GM10248 (cell line): Measurements from ENCODE around the gene CERT1.

Experiments used
- CTCF ChIA-PET: fragments of 300-600 bp; sonication (Branson Sonifier 250); formaldehyde crosslinking; extraction: SDS; loops from one replicate; lab custom pipeline; 2021; ENCODE audit warnings: antibody characterized with exemption; lab: Yijun Ruan, JAX
- POLR2A ChIA-PET: fragments of 350-650 bp; sonication (Branson Sonifier 250); formaldehyde crosslinking; extraction: SDS; loops from one replicate; lab custom pipeline; 2020; ENCODE audit warnings: antibody characterized with exemption; lab: Yijun Ruan, JAX
- DNase-seq: peaks from one replicate; pipeline ENCODE4 v3.0.0; 2012; ENCODE audit errors: extremely low spot score
- CTCF ChIP-seq: IDR thresholded peaks from 2 replicates; pipeline ENCODE4 v1.5.1; 2012; ENCODE audit warnings: mild to moderate bottlenecking, low read depth; ENCODE audit errors: extremely low read depth, missing control alignments, control extremely low read depth

The CERT1 gene

DNA sequence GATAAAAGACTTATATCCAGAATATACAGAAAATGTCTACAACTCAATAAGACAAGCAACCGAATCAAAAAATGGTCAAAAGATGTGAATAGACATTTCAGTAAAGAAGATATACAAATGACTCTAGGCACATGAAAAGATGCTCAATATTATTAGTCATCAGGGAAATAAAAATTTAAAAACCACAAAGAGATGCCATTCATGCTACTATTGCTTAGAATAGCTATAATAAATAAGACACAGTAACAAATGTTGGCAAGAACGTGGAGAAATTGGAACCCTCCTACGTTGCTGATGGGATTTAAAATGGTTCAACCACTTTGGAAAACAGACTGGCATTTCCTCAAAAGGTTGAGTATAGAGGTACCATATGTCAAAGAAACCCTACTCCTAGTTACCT, 40.0 kb upstream of the CERT1 start:
- DNase-seq, result no peak
- TF ChIP-seq CTCF, result no peak
- CTCF ChIA-PET, result interaction anchor here (0.7 to 1.7 kb wide), 5 partner anchors 9 to 20 kb away, joined by 3 to 10 read pairs (median 4); no protein-coding TSS in a partner anchor
- POLR2A ChIA-PET, result no interaction called here

- POLR2A ChIA-PET, result no interaction called here
- CTCF ChIA-PET, result no interaction called here
- TF ChIP-seq CTCF, result no peak
- DNase-seq, result no peak
Measured at GRCh38 chr5:75550597-75550996, 39.2 kb upstream of the CERT1 start.

DNA sequence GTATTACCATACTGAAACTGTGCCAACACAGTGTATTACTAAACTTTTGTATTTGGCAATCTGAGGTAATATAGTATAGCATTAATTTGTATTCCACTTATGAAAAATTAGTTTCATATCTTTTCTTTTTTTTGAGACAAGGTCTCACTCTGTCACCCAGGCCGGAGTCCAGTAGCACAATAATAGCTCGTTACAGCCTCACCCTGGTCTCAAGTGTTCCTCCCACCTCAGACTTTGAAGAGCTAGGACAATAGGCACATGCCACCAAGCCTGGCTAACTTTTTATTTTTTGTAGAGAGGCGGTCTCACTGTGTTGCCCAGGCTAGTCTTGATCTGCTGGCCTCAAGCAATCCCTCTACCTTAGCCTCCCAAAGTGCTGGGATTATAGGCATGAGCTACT, 36.4 kb upstream of the CERT1 start:
- DNase-seq, result no peak
- ChIA-PET POLR2A (no interaction called here), CTCF (interaction anchor here (1.5 to 1.8 kb wide), 2 partner anchors 11 to 22 kb away, joined by 3 to 5 read pairs; no protein-coding TSS in a partner anchor)
- TF ChIP-seq CTCF, result no peak

DNA sequence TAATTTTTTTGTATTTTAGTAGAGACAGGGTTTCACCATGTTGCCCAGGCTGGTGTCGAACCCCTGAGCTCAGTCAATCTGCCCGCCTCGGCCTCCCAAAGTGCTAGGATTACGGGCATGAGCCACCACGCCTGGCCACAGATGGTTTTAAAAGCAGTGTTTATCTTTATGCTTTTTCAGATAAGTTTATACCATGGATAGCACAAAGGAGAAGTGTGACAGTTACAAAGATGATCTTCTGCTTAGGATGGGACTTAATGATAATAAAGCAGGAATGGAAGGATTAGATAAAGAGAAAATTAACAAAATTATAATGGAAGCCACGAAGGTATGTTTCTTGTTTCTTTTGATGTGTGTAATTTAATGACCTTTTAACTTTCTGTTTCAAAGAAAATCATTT, 35.4 kb upstream of the CERT1 start:
- CTCF ChIA-PET, result interaction anchor here (1.4 to 1.8 kb wide), 2 partner anchors 10 to 11 kb away, joined by 4 to 5 read pairs; no protein-coding TSS in a partner anchor
- POLR2A ChIA-PET, result no interaction called here

GRCh38 chr5:75545131-75545530, 33.7 kb upstream of the CERT1 start:
- TF ChIP-seq CTCF, result no peak
- DNase-seq, result no peak
- ChIA-PET POLR2A (no interaction called here), CTCF (interaction anchor here (1.5 kb wide), 1 partner anchor 15 kb away, joined by 4 read pairs; no protein-coding TSS in a partner anchor)

More for the DNA sequence above, 35.4 kb upstream of the CERT1 start:
- DNase-seq, result no peak
- no peak for TF ChIP-seq CTCF

GRCh38 chr5:75538211-75538610, 26.8 kb upstream of the CERT1 start:
- no peak for DNase-seq
- no peak for TF ChIP-seq CTCF
- ChIA-PET POLR2A (no interaction called here), CTCF (no interaction called here)
